ENCODE measurements around the gene PLP2.
"Not testable (repeated sequence)": the region's sequence is repeated elsewhere in the genome, so short reads cannot be mapped to it uniquely, and the experiment has no call there.

Gene PLP2

DNA sequence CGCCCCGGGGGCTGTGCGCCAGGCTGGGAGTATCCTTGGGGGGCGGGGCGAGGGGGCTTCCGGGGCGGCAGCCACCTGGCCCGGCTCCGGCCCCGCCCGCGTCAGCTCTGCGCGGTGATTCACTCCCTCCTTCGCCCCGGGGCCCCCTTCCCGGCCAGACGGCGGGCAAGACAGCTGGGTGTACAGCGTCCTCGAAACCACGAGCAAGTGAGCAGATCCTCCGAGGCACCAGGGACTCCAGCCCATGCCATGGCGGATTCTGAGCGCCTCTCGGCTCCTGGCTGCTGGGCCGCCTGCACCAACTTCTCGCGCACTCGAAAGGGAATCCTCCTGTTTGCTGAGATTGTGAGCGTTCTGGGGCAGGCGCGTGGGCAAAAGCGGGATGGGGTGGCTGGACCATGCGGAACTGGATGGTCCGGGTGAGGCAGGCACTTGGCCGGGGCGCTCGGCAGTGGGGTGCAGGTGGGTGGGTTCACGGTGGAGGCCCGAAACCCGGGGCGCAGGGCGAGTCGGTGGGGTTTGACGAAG lies at the start of gene PLP2:
TSS of gene PLP2 (plus strand) at position 147 of the 528 bp plus-strand sequence. CDS start at position 250, 103 bp downstream.
- peak; percentile 32 for DNase-seq

DNA sequence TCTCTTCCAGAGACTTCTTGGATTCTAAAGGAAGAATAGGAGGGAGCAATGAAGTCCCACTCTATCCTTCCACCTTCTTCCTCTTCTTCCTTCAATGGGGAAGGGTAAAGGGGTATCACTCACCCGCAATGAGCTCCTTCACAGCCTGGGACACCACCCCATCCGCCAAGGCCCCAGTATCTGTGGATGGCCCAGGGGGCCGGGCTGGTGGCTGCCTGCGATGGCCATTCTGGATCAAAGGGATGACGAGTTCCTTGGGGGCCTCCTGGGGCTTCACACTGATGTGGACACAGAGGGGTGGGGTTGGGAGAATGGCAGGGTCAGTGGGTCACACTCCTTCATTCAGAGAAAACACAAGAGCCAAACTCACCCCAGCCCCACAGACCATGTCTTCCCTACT lies 49.2 kb upstream of the PLP2 start:
- DNase-seq, result no peak

- DNase-seq, result not testable (repeated sequence)
These were observed 43.9 kb upstream of the PLP2 start for GRCh38 chrX:49127742-49128258.

- DNase-seq, result no peak
These were observed 42.3 kb upstream of the PLP2 start for GRCh38 chrX:49129427-49129826.

GRCh38 chrX:49132275-49132674 lies 39.4 kb upstream of the PLP2 start:
- DNase-seq, result not testable (repeated sequence)

DNA sequence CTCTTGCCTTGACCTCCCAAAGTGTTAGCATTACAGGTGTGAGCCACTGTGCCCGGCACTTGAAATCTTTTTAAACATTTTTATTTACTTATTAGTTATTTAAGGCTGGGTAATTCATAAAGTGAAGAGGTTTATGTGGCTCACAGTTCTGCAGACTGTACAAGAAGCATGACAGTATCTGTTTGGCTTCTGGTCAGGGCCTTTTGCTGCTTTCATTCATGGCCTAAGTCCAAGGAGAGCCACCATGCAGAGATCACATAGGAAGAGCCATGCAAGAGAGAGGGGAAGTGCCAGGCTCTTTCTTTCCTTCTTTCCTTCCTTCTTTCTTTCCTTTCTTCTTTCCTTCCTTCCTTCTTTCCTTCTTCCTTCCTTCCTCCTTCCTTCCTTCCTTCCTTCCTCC lies 37.9 kb upstream of the PLP2 start:
- DNase-seq, result no peak

DNA sequence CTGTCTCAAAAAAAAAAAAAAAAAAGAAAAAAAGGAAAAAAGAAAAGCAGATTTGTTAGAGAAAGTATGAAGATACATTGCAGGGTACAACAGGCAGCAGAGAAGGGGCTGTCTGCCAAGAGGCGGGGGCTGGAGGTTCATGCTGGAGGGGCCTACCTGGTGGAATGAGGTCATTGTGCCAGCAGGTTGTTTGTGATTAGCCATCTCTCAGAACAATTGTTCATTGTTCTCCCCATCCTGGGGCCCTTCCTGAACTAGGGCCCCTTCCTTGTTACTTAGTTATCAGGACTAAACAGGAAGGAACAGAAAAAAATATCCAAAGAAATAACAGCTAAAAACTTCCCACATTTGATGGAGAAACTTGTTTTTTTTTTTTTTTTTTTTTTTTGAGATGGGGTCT lies 34.2 kb upstream of the PLP2 start:
- DNase-seq, result no peak

DNA sequence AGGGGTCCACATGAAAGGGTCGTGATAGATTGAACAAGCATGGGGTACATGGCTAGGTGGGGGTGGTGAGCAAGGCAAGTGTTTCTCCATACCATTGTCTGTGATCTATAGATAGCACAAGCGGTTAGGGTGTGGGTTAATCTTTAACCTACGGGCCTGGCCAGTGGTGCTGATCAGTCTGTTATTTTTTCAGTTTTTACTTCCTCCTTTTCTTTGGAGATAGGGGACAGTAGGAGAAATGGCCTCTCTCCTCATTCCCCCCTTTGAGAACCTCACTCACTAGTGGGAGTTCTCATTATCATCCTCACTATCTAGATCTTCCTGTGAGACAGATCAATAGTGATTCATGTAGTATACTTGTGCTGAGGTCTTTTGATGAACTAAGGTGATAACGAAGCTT lies 32.0 kb upstream of the PLP2 start:
- no peak for DNase-seq

DNA sequence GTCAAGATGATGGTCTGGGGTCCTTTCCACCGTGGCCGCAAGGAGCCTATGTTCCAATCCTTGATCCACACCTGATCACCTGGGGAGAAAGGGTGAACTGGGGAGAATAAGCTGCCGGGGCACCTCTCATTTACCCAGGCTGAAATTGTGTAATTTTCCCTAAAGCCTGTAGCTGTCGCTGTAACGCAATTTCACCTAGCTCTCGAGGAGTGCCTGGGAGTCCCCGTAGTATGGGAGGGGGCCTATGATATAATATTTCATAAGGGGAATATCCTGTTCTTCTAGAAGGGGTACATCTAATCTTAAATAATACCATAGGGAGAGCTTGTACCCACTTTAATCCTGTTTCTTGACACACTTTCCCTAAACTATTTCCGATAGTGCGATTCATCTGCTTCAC lies 29.4 kb upstream of the PLP2 start:
- not testable (repeated sequence) for DNase-seq

DNA sequence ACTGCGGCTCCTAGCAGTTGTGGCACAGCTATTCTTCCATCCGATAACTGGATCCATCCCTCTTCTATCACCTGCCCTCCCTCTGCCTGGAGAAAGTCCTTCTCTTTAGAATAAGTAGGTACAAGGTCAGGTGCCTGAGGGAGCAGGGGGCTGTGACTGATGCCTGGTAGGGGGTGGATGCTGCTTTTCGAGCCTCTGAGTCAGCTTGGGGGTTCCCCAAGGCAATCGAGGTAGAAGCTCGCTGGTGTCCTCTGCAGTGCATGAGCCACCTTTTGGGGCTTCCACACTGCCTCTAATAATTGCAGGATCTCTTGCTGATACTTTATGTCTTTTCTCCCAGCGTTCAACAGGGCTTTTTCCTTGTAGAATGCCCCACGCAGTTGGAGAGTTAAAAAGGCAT lies 28.5 kb upstream of the PLP2 start:
- DNase-seq, result not testable (repeated sequence)

- DNase-seq, result no peak
These were observed 24.4 kb upstream of the PLP2 start for GRCh38 chrX:49147282-49147681.

GRCh38 chrX:49147936-49148335 lies 23.8 kb upstream of the PLP2 start:
- DNase-seq, result no peak

DNA sequence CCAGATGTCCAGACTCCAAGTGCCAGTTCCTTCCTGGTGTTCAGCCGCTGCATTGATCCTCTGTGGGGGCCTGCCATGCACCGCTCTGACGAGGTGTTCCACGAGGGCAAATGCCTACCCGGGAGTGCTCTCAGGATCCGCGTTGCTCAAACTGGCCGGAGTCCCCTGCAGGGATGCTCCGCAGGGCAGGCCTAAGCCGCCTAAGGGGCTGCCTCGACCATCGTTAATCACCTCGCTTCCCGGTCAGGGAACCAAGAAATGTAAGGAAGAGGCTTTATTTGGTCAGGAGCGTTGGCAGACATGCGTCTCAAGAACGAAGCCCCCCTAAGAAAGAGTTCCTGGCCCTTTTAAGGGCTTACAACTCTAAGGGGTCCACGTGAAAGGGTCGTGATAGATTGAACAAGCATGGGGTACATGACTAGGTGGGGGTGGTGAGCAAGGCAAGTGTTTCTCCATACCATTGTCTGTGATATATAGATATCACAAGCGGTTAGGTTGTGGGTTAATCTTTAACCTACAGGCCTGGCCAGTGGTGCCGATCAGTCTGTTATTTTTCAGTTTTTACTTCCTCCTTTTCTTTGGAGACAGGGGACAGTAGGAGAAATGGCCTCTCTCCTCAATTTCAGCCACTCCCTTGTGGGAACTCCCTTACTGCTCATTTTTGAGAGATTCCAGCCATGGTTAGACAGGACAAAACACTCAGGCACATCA lies 23.2 kb upstream of the PLP2 start:
- DNase-seq, result not testable (repeated sequence)

DNA sequence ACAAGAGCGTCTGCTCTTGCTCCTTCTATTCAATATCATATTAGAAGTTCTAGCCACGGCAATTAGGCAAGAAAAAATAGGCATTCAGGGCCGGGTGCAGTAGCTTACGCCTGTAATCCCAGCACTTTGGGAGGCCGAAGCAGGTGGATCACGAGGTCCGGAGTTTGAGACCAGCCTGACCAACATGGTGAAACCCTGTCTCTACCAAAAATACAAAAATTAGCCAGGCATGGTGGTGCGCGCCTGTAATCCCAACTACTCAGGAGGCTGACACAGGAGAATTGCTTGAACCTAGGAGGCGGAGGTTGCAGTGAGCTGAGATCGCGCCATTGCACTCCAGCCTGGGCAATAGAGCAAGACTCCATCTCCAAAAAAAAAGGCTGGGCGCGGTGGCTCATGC lies 22.4 kb upstream of the PLP2 start:
- not testable (repeated sequence) for DNase-seq

- DNase-seq, result no peak
These were observed 18.2 kb upstream of the PLP2 start for GRCh38 chrX:49153467-49153866.

DNA sequence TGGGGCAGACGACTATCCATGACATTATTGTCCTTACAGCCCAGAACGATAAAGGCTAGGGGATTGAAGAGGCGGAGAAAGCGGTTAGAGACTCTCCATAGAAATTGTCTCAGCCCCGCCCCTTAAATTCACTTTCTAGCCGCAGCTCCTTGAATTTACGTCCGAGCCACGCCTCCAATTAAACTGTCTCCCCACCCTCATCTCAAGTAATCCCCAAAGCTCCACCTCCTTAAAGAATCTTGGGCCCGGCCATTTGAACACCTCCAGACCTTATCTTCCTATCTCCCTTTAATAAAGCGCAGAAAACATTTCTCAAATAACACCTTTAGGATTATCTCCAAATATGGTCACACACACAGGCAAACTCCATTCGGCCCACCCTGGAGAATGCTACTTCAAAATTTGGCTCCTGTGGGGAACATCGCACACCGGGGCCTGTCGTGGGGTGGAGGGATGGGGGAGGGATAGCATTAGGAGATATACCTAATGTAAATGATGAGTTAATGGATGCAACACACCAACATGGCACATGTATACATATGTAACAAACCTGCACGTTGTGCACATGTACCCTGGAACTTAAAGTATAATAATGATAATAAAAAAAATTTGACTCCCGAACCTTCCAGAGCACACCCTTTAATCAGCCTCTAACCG lies 16.3 kb upstream of the PLP2 start:
- no peak for DNase-seq

DNA sequence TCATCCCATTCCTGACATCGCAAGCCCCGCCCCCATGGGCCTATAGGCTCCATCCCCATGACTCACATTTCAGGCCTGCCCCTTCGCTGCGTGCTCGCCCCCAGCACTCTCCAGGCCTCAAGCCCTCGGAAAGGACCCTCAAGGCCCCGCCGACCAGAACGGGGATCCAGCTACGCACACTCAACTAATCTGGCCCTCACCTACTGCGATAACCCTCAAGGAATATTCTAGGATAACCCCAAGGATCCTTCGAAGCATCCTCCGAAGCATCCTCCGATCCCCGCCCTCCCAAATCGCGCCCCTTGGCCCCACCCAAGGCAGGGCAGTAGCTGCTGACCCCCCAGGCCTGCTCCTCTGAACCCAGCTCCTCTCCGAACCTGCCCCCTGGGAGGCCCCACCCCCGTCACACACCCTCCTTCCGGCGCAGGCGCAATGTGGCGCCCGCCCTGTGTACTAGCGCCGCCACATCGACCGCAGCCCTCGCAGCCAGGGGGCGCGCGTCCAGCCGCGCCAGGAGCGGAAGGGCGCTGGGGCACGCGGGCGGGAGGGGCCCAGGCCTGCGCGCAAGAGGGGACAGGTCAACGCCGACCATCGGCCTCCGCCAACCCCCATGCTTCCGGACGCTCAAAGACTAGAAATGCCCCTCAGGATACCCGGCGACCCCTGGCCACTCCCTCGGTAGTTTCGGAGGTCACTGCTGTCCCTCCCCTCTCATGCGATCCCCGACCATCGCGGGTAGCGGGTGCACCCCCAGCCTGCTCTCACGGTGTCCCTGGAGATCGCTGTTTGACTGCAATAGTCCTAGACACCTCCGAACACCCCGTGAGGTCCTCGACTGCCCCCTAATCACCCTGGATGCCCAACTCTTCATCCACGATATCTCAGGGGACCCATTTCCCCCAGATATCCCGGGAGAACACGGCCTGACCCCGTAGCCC lies 15.5 kb upstream of the PLP2 start:
- peak; percentile 28 for DNase-seq

- no peak for DNase-seq
These were observed 14.5 kb upstream of the PLP2 start for GRCh38 chrX:49157194-49157593.

GRCh38 chrX:49160908-49161307 lies 10.8 kb upstream of the PLP2 start:
- DNase-seq, result no peak

GRCh38 chrX:49161632-49162031 lies 10.1 kb upstream of the PLP2 start:
- DNase-seq, result no peak

DNA sequence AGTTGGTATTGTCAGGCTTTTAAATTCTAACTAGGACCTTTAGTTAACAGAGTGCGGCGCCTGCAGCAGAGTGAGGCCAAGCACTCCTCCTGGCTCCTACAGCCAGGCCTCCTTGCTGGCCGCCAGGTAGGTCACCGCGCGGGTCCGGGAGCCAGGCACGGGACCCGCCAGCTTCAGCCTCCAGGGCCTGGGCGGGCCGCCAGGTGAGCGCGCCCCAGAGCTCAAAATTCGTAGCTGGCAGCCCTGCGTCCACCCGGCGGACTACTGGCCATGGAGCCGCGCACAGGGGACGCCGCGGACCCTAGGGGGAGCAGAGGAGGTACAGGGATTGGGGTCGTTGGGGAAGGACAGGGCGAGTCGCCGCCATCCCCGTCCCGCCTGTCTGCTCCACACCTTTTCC lies 9.1 kb upstream of the PLP2 start, which contains the start of gene MAGIX:
TSS of gene MAGIX (plus strand) at position 139 of the 400 bp plus-strand sequence. CDS start at position 271, 132 bp downstream.
- DNase-seq, result no peak

- no peak for DNase-seq
These were observed 7.9 kb upstream of the PLP2 start for GRCh38 chrX:49163555-49164419.

Measured in NCI-H2081 treated with DMSO at 0.1 percent for 48 hours (cell line).